GM12878 (cell line): Measurements from ENCODE around the gene PRKAG2. TPM values are rescaled to one million over a fixed set of nuclear protein-coding genes. Genes with fewer than 3 reads are reported as not detected.

Experiments
- ATAC-seq: fragments of 200-7000 bp; cut with Tn5 transposase; 3 replicates; pipeline ENCODE4 v1.9.1; 2020; ENCODE audit warnings: mild to moderate bottlenecking, moderate library complexity
- BruUV-seq: library from RNA; stranded (reverse); fragments of 400-500 nt; replicated peaks from 2 replicates; lab custom pipeline; 2021; lab: Mats Ljungman, UMichigan
- CTCF ChIA-PET: fragments of 300-600 bp; sonication (Branson Sonifier 250); formaldehyde crosslinking; extraction: SDS; loops from one replicate; lab custom pipeline; 2021; ENCODE audit warnings: inconsistent platforms; lab: Yijun Ruan, JAX
- POLR2A ChIA-PET: fragments of 350-600 bp; formaldehyde crosslinking; extraction: SDS; loops from one replicate; lab custom pipeline; 2021; ENCODE audit warnings: inconsistent platforms; lab: Charles Lee
- RAD21 ChIA-PET: fragments of 300-600 bp; sonication (Branson Sonifier 250); formaldehyde crosslinking; loops from one replicate; lab custom pipeline; 2023; ENCODE audit warnings: antibody characterized with exemption; ENCODE audit not compliant: unreplicated experiment; lab: Charles Lee
- SMC1A ChIA-PET: fragments of 300-600 bp; sonication (Branson Sonifier 250); formaldehyde crosslinking; loops from one replicate; lab custom pipeline; 2023; ENCODE audit not compliant: unreplicated experiment, uncharacterized antibody; lab: Charles Lee
- DNase-seq: peaks from one replicate; pipeline ENCODE4 v3.0.0-alpha.2; 2011; ENCODE audit warnings: low read depth, low spot score
- FAIRE-seq: peaks from 3 replicates; lab custom pipeline; 2011; peaks lifted over from hg19 to GRCh38; lab: Jason Lieb, UNC
- H2AFZ ChIP-seq: 2 replicates; pipeline ENCODE4 v1.6.0; 2011; ENCODE audit warnings: low read depth, low read length, control low read depth; ENCODE audit not compliant: control insufficient read depth
- H3K27ac ChIP-seq: 2 replicates; pipeline ENCODE4 v1.5.1; 2011; ENCODE audit warnings: control low read depth; ENCODE audit not compliant: control insufficient read depth, insufficient read depth
- H3K27me3 ChIP-seq, 2 experiments: replicated peaks in 1 of 2; 2 replicates each; pipeline versions ENCODE4 v1.6.0 to v1.6.1; 2011; ENCODE audit warnings: low read length in 1 of 2; ENCODE audit not compliant: control insufficient read depth in 2 of 2, insufficient read depth in 2 of 2
- H3K36me3 ChIP-seq, 2 experiments: 2 replicates each; pipeline ENCODE4 v1.5.1; 2011; ENCODE audit warnings: low read length in 1 of 2; ENCODE audit not compliant: control insufficient read depth in 2 of 2, insufficient read depth in 2 of 2
- H3K4me1 ChIP-seq: 2 replicates; pipeline ENCODE4 v1.6.1; 2011; ENCODE audit warnings: mild to moderate bottlenecking, low read length, moderate library complexity, mixed read lengths; ENCODE audit not compliant: control insufficient read depth, insufficient read depth
- H3K4me2 ChIP-seq: 2 replicates; pipeline ENCODE4 v1.6.0; 2011; ENCODE audit warnings: control low read depth; ENCODE audit not compliant: control insufficient read depth, insufficient read depth
- H3K4me3 ChIP-seq: fragments of 200-600 bp; sonication (generic); 2 replicates; pipeline ENCODE4 v1.5.1; 2016
- H3K79me2 ChIP-seq: 2 replicates; pipeline ENCODE4 v1.6.0; 2011; ENCODE audit warnings: low read length; ENCODE audit not compliant: control insufficient read depth, insufficient read depth
- H3K9ac ChIP-seq: 2 replicates; pipeline ENCODE4 v1.8.0; 2011; ENCODE audit warnings: low read length, control low read depth, mixed read lengths; ENCODE audit not compliant: control insufficient read depth, insufficient read depth
- H3K9me3 ChIP-seq: replicated peaks from 3 replicates; pipeline ENCODE4 v1.5.1; 2011; ENCODE audit warnings: mild to moderate bottlenecking, low read length; ENCODE audit not compliant: control insufficient read depth, insufficient read depth
- H4K20me1 ChIP-seq: 2 replicates; pipeline ENCODE4 v1.6.0; 2011; ENCODE audit not compliant: control insufficient read depth, insufficient read depth
- ATF3 ChIP-seq: IDR thresholded peaks from 2 replicates; pipeline ENCODE4 v1.6.1; 2011; ENCODE audit warnings: low read depth, mild to moderate bottlenecking, low read length, moderate library complexity, borderline replicate concordance; ENCODE audit errors: extremely low read depth
- HDAC2 ChIP-seq: fragments of 200-600 bp; sonication (generic); IDR thresholded peaks from 2 replicates; pipeline ENCODE4 v1.6.1; 2017
- IRF3 ChIP-seq: fragments of 450-650 bp; IDR thresholded peaks from 2 replicates; pipeline ENCODE4 v1.6.1; 2014; ENCODE audit warnings: mild to moderate bottlenecking
- PML ChIP-seq: IDR thresholded peaks from 2 replicates; pipeline ENCODE4 v1.6.1; 2012; ENCODE audit warnings: low read length, inconsistent platforms
- RAD51 ChIP-seq: fragments of 450-650 bp; IDR thresholded peaks from 2 replicates; pipeline ENCODE4 v1.6.1; 2016; ENCODE audit warnings: moderate library complexity, mild to moderate bottlenecking, inconsistent platforms
- RCOR1 ChIP-seq: conservative IDR thresholded peaks from 2 replicates; pipeline ENCODE4 v1.6.1; 2012; ENCODE audit warnings: low read depth, low read length, improper control_type of control experiment
- SMAD1 ChIP-seq: fragments of 450-650 bp; IDR thresholded peaks from 2 replicates; pipeline ENCODE4 v1.6.1; 2018; ENCODE audit warnings: mild to moderate bottlenecking, low read depth; ENCODE audit not compliant: partially characterized antibody
- TAF1 ChIP-seq: IDR thresholded peaks from 2 replicates; pipeline ENCODE4 v1.6.1; 2011; ENCODE audit warnings: mild to moderate bottlenecking, low read depth, low read length, borderline replicate concordance
- TCF7 ChIP-seq: IDR thresholded peaks from 2 replicates; pipeline ENCODE4 v1.6.1; 2014; ENCODE audit warnings: antibody characterized with exemption, borderline replicate concordance
- WGBS: methylation state at CpG from one replicate; pipeline ENCODE4 v1.1.6; 2016; ENCODE audit warnings: low lambda C conversion rate; ENCODE audit not compliant: insufficient replicate concordance, insufficient coverage; ENCODE audit errors: missing lambda C conversion rate; 5-methylcytosine and 5-hydroxymethylcytosine counted together
- in situ Hi-C: fragments of 300-500 bp; cut with MboI; formaldehyde crosslinking; loops from 9 replicates; pipeline ENCODE4 v1.14.3; 2018; ENCODE audit warnings: mixed read lengths
- intact Hi-C: fragments of 100-400 bp; cut with micrococcal nuclease; formaldehyde crosslinking; loops from one replicate; pipeline ENCODE4 v1.14.2; 2022; ENCODE audit not compliant: unreplicated experiment
- polyA plus RNA-seq, 11 experiments: library from polyadenylated mRNA; depleted of rRNA in 4 of 11; unstranded in 6 of 11; stranded (reverse) in 5 of 11; fragments of >200 nt; fragmentation: Nextera tagmentation in 4 of 11; fragmentation: Illumina TruSeq in 1 of 11; extraction: Ambion mirVana in 4 of 11; extraction: Trizol in 1 of 11; gene quantifications; 1 replicate in 1 of 11; 2 replicates in 10 of 11; pipeline versions ENCODE4 v1.2.1 to v1.2.3, GENCODE V29; 2011 to 2016; ENCODE audit warnings: inconsistent platforms in 2 of 11, missing spikeins in 2 of 11, low read depth in 1 of 11
- total RNA-seq, 4 experiments: library from RNA; depleted of rRNA in 3 of 4; stranded (reverse); fragments of >200 nt in 3 of 4; fragmentation: Illumina TruSeq in 1 of 4; extraction: Trizol in 1 of 4; gene quantifications; 2 replicates each; pipeline versions ENCODE4 v1.2.1 to v1.2.3, GENCODE V29; 2013 to 2021

The PRKAG2 gene
- total and polyA plus RNA-seq, 10 of the 15 experiments (the other 5 are each of a cell fraction or from before 2014, with no cell fraction given), result 3.4 to 8.9 (median 6.8) TPM

DNA sequence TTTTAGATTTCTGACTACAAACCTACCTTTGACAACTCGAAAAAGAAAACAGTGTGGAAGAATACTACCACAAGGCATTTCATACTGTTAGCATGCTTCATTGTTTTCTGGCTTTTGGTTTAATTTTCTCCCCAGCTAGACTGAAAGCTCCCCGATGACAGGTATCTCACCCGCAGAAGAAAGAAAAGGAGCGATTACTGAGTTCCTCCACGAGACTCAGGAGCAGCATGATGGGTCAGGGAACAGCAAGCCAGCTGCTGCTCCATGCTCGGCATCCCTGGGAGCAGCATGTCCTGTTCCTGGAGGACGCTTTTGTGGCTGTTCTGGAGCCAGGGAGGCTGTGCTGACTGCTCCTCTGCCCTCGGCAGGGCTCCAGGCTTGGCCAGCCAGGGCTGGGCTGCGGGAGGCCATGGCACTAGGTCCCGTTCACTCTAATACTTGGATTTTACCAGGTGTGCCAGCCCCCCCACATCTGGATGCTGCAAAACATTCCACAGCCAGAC is 133.4 kb downstream of the PRKAG2 start:
- Histone ChIP-seq H3K27ac (no peak overlapping the region), H3K79me2 (no peaks in the 10 kb centered on the region), H2AFZ (no peak overlapping the region), H3K9me3 (peaks cover 2% of the 10 kb centered on the region; the same call in 2 of the 3 replicates), H3K4me1 (no peaks in the 10 kb centered on the region), H3K36me3 (no peaks in the 10 kb centered on the region), H3K4me3 (no peak overlapping the region), H3K9ac (no peak overlapping the region), H3K4me2 (no peak overlapping the region), H4K20me1 (no peaks in the 10 kb centered on the region), H3K27me3 (no peaks in the 10 kb centered on the region)
- DNase-seq, result no peak
- FAIRE-seq, result no peak
- POLR2A ChIA-PET, result no interaction called here
- TF ChIP-seq IRF3, result no peak
- TF ChIP-seq ATF3, result no peak
- TF ChIP-seq RAD51, result no peak
- TF ChIP-seq PML, result no peak
- no peak for TF ChIP-seq RCOR1
- TF ChIP-seq TCF7, result no peak
- no peak for TF ChIP-seq SMAD1
- TF ChIP-seq TAF1, result no peak
- no peak for TF ChIP-seq HDAC2
- RAD21 ChIA-PET, result no interaction called here
- WGBS, result 55% methylated on average over 10 of the region's 10 CpGs
- ATAC-seq, result no peak
- no TSS peak for BruUV-seq
- intact Hi-C loops (no loop called here), in situ Hi-C loops (no loop called here)
- SMC1A ChIA-PET, result no interaction called here
- CTCF ChIA-PET, result no interaction called here
